Fibroblast of mammary gland (primary cell): ENCODE results near the gene RASGEF1C.

Source experiments
- DNase-seq: peaks from one replicate; pipeline ENCODE4 v3.0.0-alpha.2; 2010; ENCODE audit warnings: low read depth
- H3K4me3 ChIP-seq: 2 replicates; pipeline ENCODE4 v1.5.1; 2011; ENCODE audit warnings: low read depth, mild to moderate bottlenecking, low read length, moderate library complexity; ENCODE audit not compliant: control insufficient read depth
- TF ChIP-seq, protein P1 (sequence below): conservative IDR thresholded peaks from 2 replicates; pipeline ENCODE4 v1.5.1; 2011; ENCODE audit warnings: low read depth, low read length, inconsistent platforms; ENCODE audit not compliant: control insufficient read depth, insufficient read depth

RASGEF1C gene

DNA sequence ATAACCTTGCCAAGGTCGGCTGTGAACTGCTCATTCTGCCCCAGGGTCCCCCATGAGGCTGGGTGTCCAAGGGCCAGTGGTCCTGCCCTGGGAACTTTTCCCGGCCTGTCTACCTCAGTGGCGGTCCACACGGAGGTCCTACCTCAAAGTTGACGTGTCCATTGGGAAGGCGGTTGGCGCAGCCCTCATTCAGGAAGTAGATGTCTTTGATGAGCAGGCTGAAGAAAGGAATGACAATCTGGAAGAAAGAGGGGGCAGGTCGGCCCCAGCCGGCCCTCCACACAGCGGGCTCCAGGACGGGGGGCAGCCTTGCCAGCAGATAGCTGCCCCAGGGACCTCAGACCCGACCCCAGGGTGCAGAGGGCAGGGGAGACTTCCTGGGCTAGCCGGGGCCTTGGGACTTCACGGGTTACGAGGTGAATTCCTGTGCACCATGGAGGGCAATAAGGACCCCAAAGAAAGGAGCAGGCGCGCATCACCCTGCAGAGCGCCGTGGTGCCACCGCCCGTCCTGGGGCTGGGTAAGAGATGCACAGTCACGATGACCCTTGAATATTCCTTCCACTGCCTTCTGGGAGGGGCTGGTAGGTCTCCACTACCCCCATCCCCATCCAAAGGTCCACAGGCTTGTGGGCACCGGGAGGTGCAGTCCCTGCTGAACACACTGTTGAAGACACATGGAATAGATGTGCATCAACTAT is 94.6 kb downstream of the RASGEF1C start:
- no peak for DNase-seq
- TF ChIP-seq, protein P1, sequence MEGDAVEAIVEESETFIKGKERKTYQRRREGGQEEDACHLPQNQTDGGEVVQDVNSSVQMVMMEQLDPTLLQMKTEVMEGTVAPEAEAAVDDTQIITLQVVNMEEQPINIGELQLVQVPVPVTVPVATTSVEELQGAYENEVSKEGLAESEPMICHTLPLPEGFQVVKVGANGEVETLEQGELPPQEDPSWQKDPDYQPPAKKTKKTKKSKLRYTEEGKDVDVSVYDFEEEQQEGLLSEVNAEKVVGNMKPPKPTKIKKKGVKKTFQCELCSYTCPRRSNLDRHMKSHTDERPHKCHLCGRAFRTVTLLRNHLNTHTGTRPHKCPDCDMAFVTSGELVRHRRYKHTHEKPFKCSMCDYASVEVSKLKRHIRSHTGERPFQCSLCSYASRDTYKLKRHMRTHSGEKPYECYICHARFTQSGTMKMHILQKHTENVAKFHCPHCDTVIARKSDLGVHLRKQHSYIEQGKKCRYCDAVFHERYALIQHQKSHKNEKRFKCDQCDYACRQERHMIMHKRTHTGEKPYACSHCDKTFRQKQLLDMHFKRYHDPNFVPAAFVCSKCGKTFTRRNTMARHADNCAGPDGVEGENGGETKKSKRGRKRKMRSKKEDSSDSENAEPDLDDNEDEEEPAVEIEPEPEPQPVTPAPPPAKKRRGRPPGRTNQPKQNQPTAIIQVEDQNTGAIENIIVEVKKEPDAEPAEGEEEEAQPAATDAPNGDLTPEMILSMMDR, result no peak
- H3K4me3 ChIP-seq, result no peak overlapping the region

DNA sequence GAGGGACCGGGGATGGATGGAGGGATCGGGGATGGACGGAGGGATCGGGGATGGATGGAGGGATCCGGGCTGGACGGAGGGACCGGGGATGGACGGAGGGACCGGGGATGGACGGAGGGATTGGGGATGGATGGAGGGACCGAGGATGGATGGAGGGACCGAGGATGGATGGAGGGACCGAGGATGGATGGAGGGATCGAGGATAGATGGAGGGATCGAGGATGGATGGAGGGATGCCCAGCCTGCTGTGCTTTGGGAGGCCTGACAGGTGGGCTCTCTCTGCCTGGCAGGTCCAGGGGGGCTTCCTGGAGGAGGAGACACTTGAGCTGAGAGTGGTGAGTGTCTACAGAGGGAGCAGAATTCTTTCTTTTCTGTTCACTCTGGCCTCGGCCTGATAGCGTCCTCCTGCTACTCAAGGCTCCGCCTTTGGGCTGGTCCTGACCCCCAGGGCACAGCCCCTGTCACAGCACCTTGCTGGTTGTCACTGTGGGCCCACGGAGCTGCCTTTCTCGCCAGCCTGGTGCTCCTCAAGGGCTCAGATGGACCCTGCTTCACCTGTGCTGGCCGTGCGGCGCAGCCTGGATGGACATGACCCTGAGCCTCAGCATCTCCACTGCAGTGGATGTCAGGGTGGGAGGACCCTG is 95.2 kb downstream of the RASGEF1C start:
- DNase-seq, result no peak
- H3K4me3 ChIP-seq, result no peak overlapping the region
- TF ChIP-seq, protein P1, result no peak

GRCh38 chr5:180112181-180112861 is 96.7 kb downstream of the RASGEF1C start:
- DNase-seq, result no peak
- no peak overlapping the region for H3K4me3 ChIP-seq
- TF ChIP-seq, protein P1, result no peak

DNA sequence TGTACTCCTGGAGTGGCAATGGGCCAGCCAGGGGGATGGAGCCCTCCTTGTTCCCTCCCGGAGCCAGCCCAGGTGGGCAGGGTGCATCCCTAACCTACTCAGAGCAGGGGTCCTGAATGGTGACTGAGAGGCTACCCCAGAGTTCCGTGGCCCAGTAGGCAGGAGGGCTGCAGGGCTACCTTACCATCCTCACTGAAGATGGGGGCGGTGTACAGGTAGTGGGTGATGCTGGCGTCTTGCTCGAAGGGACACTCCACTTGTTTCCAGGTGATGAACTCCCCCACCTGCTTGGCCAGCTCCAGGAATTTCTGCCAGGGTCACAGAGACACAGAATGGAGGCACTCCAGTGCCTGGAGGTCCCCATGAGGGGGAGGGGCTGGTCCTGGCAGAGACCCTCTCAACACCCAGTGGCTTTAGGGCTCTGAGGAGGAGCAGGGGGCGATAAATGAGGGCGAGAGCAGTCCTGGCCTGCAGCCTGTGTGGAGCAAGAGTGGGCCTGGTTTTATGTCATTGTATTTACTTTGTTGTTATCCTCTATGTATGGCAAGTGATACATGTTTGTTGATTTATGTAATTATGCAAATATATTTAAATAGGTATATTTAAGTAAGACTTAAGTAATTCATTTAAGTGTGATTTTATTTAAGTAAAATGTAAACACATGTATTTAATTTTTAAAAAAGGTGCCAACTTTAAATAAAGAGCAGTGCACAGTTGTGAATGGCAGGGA is 97.6 kb downstream of the RASGEF1C start:
- no peak overlapping the region for H3K4me3 ChIP-seq
- TF ChIP-seq, protein P1, result no peak
- no peak for DNase-seq

DNA sequence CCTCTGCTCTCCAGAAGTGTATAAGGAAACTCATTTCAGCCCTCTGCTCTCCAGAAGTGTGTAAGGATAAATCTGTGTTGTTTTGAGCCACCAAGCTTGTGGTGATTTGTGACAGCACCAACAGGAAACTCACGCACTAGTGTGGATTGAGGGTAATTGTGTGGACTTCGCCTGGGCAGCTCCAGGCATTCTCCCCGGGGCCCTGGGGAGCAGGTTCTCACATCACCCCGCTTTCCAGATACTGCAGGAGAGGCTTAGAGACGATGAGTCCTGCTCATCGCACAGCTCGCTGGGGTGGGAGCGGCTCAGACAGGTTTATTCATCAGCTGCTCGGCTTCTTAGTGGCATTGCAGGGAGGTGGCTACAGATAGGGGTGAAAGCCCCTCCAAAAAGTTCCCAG is 99.1 kb downstream of the RASGEF1C start:
- no peak for DNase-seq
- TF ChIP-seq, protein P1, result no peak
- no peak overlapping the region for H3K4me3 ChIP-seq

DNA sequence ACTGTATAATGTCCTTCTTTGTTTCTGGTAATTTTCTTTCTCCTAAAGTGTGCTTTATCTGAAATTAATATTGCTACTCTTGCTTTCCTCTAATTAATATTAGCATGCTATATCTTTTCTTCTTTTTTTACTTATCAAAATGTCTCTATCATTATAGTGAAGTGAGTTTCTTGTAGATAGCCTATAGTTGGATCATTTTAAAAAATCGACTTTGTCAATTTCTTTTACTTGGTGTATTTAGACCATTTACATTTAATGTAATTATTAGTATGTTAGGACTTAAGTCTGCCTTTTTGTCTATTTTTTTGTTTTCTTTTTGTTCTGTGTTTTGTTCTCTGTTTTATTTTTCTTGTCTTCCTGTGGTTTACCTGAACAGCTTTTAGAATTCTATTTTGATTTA is 102.0 kb downstream of the RASGEF1C start:
- H3K4me3 ChIP-seq, result no peak overlapping the region
- TF ChIP-seq, protein P1, result no peak
- no peak for DNase-seq
